Measurements from ENCODE around the gene TMEM169.

DNA sequence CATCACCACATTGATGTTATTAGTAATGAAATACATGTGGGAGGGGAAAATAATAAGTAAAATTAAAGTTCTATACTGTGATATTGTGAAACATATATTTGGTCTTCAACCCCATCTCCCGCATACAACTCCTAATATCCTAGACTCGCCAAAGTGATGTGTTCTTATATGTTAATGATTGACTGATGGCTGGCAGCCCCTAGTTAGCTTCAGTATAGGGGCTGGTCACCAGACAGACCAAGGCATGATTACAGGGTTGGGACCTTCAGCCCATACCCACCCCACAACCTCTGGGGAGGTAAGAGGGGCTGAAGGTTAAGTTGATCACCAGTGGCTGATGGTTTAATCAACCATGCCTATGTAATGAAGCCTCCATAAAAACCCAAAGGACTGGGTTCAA is 40.3 kb upstream of the TMEM169 start:
- no peak for TF ChIP-seq EZH2 (IDR thresholded peaks at IDR 0.05; ENCODE audit: insufficient read depth, low read length)
- TF ChIP-seq, protein P1, sequence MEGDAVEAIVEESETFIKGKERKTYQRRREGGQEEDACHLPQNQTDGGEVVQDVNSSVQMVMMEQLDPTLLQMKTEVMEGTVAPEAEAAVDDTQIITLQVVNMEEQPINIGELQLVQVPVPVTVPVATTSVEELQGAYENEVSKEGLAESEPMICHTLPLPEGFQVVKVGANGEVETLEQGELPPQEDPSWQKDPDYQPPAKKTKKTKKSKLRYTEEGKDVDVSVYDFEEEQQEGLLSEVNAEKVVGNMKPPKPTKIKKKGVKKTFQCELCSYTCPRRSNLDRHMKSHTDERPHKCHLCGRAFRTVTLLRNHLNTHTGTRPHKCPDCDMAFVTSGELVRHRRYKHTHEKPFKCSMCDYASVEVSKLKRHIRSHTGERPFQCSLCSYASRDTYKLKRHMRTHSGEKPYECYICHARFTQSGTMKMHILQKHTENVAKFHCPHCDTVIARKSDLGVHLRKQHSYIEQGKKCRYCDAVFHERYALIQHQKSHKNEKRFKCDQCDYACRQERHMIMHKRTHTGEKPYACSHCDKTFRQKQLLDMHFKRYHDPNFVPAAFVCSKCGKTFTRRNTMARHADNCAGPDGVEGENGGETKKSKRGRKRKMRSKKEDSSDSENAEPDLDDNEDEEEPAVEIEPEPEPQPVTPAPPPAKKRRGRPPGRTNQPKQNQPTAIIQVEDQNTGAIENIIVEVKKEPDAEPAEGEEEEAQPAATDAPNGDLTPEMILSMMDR (IDR thresholded peaks at IDR 0.05; ENCODE audit: insufficient read depth, low read depth, low read length), result no peak
